ENCODE data around the gene TRPV5.

Gene TRPV5

DNA sequence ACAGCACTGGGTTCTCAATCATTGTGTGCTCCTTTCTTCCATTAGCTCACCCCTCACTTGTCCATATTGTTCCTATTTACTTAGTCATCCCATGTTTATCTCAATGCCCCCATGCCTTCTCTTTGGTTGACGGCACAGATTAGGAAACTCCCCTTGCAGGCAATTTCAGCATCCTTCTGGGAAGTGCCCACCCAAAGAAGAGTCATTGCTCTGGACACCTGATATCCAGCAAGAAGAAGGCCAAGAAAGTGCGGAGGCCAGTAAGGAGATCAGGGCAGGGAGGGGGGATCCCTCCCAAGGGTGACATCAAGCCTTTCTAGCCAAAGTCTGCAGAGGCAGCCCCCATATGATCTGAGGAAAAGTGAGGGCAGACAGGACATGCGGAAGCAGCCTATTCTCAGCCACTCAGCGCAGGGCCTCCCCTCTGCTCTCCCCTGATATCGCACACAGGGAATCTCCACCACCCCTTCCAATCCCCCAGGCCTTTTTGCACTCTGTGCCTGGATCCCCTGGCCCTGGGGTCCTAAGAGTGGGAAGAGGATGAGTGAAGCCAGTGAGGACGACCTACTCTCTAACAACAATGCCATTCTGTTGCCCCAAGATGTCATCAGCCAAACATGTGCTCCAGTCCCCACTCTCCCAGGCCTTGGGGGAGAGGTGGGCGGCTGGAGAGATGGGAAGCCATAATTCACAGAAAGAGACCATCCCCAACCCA lies 49.8 kb downstream of the TRPV5 start:
- DNase-seq: no peak

DNA sequence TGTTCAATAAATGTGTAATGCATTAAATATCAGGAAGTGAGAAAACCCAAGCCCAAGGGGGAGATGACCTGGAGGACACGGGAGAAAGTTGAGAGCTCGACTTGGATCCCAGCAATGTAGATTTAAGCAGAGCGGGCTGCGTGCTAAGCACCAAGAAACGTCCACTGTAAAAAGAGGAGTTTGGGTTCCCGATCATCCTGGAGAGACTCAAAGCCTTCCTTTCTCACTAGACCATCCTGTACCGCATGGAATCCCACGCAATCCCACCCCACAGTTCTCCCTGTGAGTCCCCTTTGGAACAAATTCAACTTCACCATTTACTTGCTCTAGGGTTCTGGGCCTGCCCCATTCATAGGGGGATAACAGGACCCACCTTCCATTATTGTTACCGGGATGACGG lies 50.4 kb downstream of the TRPV5 start:
- DNase-seq: no peak

DNA sequence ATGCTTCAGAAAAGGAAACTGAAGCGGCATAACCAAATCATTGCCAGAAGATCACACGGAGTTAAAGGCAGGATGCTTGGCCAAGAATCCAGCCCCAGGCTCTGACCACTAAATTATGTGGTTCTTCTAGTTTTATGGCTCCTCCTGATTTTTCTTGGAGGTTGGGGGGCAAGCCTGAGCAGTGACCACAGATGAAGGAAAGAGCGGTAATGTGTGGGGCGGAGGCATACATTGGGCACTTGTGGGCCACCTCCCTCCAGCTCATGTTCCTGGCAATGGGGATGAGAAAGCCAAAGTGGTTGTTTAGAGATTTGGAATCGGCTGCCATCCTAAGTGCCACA lies 51.2 kb downstream of the TRPV5 start:
- no peak for DNase-seq

DNA sequence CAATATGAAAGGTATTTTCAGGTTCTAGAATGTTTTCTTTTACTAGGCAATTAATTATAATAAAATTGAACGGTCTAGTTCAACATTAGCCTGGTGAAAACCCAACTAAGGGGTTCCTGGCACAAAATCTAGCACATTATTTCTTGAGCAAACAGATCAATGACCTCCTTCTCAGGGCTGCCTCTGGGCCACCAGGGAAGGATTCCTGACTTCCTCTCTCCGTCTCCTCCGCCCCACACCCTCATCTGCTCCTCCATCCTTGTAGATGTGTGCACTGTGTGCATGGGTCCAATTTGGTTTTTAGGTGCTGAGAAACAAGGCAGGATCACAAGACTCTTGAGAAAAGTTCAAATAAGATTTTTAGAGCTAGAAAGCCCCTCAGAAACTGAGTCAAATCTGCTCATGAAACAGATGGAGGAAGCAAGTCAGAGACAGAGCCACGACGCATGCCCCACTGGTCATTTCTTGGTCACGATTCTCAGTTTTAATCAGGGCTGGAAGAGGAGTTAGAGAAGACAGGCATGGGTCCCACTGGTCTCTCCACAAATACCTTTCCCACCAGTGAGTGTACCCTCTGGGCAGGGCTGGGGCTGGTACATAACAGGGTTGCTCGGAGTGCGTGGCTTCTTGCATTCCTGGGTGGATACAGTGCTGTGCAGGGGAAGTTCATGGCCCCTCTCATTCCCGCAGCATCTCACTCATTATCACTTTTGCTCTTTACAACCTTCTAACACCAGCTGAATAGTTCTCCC lies 51.8 kb downstream of the TRPV5 start:
- no peak for DNase-seq

DNA sequence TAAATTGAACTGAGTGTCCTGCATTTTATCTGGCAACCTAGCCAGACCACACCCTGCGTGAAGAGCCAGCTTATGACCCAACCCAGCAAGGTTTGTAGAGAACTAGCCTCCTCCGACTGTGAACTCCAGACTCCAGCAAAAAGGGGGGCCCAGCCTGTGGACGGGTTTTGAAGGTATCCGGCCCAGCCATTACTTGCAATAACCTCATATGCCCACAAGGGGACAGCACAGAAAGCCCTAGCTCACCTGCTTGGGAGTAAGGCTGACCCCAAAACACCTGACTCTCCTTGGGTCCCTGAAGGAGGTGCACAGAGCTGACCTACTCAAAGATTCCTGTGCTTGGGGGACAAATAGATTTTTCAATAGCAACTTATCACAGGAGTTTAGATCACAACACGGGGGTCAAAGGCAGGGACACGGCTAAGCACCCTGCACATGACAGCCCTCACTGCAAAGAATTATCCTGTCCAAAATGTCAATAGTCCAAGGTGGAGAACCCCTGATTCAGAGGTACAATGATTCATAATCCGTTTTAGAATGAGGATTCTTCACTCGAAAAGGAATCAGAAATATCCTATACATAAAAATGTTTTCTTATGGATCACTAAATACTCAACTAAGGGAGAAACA lies 52.6 kb downstream of the TRPV5 start:
- no peak for DNase-seq

DNA sequence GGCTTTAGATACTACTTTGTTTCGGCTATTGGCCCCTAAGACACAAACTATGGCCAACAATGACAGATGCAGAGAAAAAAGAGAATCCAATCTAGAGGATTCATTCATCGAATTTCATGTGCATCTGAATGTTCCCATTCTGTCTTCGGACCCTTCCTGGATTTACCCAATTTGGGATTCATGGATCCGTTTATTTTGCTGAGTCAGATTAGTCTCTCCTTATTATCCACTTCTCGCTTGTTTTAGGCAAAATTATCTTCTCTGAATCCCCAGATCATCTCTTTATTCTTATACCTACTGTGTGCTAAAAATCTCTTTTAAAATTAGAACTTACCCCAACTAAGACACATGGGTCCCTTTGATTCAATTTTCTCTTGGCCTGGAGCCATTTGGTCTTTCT lies 54.5 kb downstream of the TRPV5 start:
- DNase-seq: no peak

DNA sequence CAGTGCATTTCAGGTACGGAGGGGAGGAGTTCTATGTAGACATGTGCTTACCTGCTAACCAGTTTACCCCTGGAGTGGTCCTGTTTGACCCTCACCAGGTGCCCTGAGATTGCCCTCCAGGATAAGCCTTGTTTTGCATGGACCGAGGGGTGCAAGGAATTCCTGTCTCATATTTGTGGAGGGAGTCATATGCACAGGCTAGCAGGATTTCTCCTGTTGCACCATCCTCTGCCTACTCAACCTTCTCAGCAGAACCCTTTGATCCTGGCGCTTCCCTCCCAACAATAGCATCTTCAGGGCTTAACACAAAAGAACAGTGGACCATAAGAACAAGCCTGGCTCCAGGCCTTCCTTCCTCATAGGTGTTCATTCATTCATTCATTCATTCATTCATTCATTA lies 55.2 kb downstream of the TRPV5 start:
- no peak for DNase-seq

DNA sequence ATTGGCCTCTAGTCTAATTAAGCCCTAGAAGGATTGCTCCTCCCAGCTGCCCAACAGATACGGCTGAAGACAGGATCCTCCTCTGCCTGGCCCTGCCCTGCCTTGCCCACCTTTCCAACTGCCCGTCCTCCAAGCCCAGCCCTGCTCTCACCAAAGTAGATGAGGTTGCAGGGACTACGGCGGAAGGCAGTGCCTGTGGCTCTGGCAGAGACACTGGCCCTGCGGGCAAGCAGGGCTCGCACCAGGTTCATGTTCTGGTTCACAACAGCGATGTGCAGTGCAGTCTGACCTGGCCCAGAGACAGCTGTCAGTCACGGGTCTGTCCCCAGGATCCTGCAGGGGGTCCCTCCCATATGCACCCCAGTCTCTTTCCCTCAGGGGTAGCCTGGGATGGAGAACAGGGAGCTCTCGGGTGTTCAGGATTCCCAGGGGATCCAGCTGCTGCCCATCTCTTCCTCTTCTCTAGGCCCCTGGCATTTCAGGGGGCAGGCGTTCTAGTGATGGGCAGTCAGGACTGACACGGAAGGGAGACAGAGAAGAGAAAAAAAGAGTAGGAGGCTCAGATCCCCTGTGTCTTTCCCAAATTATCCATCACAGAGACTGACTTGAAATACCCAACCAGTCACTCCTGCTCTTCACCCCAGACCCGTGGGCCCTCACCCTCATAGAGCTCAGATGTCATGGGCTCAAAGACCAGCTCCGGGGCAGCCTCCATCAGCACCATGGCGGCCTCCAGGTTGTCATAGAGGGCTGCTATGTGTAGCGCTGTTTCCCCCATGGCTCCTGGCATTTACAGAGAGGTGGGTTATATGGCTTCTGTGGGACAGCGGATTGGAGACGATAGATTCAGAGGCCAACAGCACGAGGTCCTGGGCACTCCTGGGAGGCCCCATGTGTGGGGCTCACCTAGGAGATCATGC lies 56.3 kb downstream of the TRPV5 start:
- DNase-seq: no peak

DNA sequence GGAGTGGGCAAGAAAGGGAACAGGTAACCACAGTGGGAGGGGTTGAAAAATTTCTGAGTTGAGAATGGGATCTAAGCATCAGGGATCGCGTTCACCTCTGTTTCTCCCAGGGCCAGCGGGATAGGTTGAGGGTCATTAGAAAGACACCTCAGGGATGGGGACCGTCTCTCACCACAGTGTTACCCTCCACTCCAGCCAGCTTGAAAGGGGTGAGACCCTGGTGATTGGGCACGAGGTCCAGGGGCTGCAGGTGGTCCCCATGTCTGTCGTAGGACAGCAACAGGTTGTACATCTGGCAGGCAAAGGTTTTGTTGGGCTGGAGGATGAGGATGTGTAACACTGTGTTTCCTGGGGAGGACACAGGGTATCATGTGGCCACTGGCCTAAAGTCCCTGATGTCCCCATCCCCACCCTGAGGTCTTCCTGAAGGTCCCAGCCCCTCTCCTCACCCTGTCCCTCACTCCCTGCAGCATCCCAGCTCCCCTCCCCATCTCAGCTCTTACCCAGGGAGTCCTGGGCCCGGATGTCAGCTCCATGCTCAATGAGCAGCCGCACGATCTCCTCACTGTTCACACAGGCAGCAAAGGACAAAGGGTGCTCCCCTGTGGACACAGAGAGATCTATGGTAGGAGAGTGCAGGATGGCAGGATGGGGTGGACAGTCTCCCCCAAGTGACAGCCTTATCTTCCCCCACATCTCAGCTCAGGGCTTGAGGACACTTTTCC lies 57.1 kb downstream of the TRPV5 start:
- no peak for DNase-seq

DNA sequence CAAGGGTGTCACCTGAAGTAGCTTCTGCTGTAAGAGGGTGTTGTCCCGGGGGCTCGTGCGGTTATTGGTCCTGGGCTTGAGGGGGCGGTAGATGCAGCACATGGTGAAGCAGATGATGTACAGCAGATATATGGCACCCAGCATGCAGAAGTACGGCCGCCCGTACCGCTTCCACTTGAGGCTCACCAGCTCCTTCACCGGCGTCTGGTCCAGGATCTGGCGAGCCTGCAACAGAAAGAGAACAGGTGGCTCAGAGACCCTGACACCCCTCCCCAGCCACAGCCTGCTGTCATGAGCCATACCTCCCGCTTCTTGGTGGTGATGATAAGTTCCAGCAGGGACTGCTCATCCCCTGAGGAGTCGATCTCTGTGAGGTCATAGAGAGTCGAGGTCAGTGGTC lies 58.1 kb downstream of the TRPV5 start:
- no peak for DNase-seq

DNA sequence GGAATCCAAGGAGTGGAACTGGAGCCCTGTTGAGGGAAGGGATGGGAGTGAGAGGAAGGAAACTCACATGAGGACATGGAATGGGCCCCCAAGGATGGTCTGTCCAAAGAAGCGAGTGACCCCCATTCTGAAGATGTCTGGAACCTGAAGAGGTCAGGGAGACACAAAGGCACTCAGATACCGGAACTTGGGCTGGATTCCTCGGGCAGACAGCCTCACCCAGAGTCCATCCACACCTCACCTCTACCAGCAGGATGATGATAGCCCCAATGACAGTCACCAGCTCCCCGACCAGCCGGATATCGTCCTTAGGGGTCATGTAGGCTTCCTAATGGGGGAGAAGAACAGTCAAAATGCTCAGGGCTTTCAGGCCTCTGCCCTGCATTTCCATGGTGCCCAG lies 58.7 kb downstream of the TRPV5 start:
- DNase-seq: no peak

DNA sequence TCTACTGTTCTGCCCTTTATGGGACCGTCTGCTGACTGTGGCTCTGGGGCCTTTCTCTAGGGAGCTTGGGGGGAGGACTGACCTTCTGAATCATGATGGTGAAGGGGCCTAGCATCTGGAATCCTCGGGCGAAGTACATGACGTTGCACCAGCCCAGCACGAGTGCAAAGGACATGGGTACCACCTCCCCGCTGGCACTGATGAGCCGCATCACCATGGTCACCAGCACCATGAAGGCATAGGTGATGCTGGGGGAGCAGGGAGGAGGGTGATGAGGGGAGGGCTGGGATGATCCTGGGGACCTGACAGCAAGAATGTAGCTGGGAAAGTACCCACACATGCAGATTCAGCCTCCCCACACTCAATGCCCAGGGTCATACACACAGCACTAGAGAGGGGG lies 59.1 kb downstream of the TRPV5 start:
- no peak for DNase-seq

DNA sequence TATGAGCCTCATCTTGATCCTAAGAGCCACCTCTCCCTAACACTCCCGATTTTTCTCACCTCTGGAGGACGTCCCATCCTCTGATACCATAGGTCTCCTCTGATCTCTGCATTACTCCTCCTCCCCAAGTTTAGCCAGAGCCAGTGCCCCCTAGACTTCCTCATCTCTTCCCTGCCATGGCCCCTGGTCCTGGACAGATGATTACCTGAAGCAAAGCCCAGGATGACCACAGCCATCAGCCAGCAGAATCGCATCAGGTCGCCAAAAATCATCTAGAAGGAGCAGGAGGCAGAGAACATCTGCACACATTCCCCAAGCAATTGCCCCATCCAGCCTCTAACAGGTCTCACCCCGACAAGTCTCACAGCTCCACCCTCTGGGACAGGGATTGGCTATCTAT lies 59.7 kb downstream of the TRPV5 start:
- no peak for DNase-seq

DNA sequence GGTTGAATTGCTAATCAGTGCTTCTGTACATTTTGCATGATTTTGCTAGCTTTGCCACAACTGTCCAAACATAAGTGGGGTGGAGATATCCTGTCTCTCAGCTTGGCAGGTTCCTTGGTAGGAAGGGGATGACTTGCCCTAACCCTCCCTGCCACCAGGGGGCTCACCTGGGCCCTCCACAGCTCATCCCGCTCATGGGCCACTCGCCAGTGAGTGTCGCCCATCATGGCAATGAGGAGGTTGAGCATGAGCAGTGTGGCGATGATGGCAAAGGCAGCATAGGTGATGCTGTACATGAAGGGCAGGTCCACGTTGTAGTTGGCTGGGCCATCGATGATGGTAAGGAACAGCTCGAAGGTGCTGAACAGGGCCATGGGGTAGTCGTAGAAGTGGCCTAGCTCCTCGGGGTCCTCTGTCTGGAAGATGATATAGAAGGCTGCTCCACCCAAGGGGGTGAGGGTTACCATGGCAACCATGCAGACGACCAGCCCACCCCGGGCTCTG lies 60.2 kb downstream of the TRPV5 start:
- no peak for DNase-seq

DNA sequence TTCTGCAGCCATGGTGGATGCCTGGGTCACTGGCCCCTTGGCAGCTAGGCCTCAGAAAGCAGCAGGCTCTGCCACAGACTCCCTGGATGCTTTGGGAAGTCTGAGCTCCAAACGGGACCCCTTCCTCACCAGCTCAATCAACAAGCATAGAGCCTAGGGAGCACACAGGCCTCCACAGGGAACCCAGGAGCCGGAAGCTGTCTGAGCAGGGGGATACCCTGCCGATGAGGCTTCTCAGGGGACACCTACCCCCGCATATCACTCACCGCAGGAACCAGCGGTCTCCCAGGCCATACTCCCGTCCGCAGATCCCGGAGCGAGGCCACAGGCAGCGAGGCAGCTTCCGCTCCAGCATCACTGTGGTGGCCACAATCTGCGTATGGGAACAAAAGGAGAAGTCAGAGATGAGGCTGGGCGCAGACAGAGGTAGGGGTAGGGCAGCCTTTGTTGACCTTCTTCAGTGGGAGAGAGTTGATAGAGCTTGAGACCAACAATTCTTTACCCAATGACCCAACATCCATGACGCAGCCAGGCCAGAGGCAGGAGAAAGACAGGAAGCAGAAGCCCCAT lies 61.4 kb downstream of the TRPV5 start:
- no peak for DNase-seq

DNA sequence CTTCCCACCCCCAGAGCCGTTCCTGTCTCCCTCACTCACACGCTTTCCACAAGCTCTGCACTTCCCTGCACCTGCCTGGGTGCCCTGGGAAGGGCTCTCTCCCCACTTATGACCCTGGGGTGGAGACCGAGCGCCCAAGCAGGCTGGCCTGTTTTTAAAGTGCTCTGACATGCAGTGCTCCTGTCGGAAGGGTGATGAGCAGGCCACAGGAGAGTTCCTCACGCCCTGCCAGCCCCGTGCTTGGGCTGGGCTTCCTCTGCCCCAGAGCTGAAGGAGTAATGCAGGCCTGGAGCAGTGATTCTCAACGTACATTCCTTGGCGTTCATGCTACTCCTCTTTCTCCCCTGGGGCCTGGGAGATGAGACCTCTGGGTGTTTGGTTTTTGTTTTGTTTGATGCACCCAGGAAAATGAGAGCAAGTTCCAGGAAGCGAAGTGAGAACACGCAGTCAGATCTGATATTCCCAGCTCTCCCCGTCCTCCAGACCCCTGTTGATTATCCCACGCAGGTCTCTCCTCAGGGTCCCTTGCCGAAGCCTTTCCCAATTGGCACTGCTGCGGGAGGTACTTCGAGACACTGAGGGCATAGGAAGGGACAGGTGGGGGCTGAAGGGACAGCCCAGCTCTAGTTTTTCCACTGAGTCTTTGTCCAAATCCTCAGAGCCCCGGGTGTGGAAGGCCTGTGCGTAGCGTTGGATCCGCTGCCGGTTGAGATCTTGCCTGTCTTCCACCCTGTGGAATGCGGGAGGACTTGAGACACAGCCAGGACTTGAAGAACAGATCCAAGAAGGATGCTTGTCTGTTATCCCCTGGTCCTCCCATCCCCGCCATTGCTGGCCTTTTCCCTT lies 62.1 kb downstream of the TRPV5 start:
- DNase-seq: no peak

DNA sequence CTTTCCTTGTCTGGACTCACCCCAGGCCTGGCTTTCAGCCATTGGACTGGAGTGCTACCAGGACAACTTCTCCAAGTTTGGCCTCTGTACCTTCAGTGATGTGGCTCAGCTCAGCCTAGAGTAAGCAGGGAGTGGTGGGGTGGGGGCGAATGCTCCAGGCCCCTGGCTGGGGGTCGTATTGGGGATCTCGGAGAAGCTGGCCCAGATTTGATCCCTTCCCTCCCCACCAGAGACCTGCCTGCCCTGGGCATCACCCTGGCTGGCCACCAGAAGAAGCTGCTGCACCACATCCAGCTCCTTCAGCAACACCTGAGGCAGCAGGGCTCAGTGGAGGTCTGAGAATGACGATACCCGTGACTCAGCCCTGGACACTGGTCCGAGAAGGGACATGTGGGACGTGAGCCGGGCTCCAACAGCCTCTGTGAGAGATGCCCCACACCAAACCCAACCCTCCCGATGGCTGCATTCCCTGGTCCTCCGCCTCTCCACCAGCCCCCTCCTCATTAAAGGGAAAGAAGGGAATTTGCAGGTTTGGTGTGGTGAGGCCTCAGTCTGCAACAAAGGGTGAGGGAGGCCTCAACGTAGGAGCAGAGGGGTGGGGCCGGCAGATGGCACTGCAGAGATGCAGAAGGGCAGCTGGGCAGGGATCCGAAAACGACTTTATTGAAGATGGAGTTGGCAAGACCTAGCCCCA lies 62.8 kb downstream of the TRPV5 start:
- DNase-seq: no peak

DNA sequence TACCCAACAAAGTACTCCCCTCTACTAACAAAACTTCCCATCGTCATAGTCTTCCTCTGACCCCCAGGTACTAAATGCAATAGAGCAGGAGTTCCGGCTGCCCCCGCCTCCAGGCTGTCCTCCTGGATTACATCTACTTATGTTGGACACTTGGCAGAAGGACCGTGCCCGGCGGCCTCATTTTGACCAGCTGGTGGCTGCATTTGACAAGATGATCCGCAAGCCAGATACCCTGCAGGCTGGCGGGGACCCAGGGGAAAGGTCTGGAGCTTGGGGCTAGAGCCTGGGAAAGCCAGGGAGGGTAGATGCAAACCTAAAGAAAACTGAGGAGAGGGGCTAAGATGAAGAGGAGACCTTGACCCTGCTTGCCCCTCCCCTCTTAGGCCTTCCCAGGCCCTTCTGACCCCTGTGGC lies 63.4 kb downstream of the TRPV5 start:
- DNase-seq: no peak

DNA sequence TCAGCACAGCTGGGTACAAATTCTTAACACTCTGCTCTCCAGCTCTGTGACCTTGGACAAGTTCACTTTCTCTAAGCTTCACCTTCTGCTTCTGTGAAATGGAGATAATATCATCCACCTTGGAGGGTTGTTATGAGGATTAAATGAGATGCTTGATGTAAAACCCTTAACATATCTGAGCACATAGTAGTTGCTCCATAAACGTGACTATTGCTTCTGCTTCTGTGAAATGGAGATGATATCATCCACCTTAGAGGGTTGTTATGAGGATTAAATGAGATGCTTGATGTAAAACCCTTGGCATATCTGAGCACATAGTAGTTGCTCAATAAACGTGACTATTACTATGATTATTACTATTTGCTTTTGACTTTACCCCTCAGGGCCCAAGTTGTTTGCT lies 64.1 kb downstream of the TRPV5 start:
- DNase-seq: no peak

DNA sequence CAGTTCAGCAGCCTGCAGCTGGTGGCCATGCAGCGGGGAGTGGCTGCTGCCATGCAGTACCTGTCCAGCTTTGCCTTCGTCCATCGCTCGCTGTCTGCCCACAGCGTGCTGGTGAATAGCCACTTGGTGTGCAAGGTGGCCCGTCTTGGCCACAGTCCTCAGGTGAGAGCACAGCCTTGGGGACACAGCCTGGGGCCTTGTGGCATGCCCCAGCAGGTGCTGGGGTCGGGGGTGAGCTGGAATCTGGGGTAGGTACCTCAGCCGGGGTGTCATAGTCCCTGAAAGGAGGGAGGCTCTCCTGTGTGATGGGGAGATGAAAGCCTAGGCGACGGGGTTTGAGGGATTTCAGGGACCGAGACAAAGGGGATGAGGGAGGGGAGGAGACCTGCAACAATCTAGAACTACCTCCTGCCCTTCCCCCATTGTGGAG lies 64.5 kb downstream of the TRPV5 start:
- no peak for DNase-seq

Data from SHP77 treated with DMSO at 0.1 percent for 48 hours (cell line).